Stomach (tissue), 4 donors: ENCODE data around the gene STYXL2.
A peak's percentile ranks its signal among the peaks of the same experiment; 100 is the strongest.

Experiments
- CTCF ChIP-seq, 7 experiments: fragments of 450-650 bp in 4 of 7; fragments of 200-600 bp in 3 of 7; sonication (generic) in 3 of 7; IDR thresholded peaks; one replicate each; pipeline ENCODE4 v1.5.1; 2016 to 2019; ENCODE audit warnings: antibody characterized with exemption in 7 of 7, control low read depth in 2 of 7, mild to moderate bottlenecking in 1 of 7
- POLR2A ChIP-seq, 4 donors: fragments of 450-650 bp; IDR thresholded peaks; one replicate each; pipeline ENCODE4 v1.6.1; 2016; ENCODE audit warnings: antibody characterized with exemption in 4 of 4, control low read depth in 2 of 4, mild to moderate bottlenecking in 1 of 4, moderate library complexity in 1 of 4

DNA sequence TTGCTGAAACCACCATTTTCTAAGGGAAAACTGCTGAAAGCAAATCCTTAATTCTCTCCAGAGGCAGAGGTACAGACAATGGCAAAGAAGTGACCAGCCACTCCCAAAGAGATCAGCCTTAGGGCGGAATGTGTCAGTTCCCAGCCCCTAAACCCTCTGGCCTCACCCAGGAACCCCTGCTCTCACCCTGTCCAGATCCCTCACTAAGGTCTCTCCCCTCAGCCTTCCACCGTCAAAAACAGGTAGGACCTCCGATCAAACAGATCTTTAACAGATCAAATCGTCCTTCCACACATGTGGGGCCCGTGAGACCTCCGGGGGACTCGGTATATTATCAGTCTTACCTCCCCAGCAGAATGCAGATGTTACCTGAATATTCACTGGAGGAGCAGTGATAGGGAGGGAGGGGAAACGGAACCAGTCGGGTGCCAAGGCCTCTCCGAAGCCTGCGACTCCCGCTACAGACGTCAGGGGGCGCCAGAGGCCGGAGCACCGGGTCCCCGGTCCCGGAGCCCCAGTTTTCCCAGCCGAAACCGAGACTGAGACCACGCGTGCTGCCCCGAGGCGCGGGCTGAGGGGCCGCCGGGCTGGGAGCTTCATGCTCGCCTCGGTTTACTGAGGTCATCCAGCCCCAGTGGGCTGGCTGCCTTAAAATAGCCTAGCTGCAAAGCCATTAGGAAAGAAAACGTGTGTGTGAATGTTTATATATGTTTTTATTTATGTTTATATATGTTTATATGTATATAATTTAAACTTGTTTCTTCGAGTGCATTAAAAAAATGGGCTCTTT is 27.3 kb upstream of the STYXL2 start:
- peak in 5 of 7 experiments; percentile 83 to 94 (median 88) for TF ChIP-seq CTCF (IDR thresholded peaks at IDR 0.05)
- no peak for TF ChIP-seq POLR2A (IDR thresholded peaks at IDR 0.05)
